MCF 10A (cell line): ENCODE data around the gene LGALS1. TPM values are rescaled to one million over a fixed set of nuclear protein-coding genes. Genes with fewer than 3 reads are reported as not detected.

Experiments used
- BruUV-seq: library from RNA; stranded (reverse); fragments of 400-500 nt; replicated peaks from 2 replicates; lab custom pipeline; 2021; lab: Mats Ljungman, UMichigan
- CTCF ChIA-PET: fragments of 300-600 bp; sonication (Branson Sonifier 250); formaldehyde crosslinking; extraction: SDS; loops from one replicate; lab custom pipeline; 2021; ENCODE audit warnings: antibody characterized with exemption, inconsistent platforms; lab: Yijun Ruan, JAX
- POLR2A ChIA-PET: fragments of 300-600, 350-650 bp; sonication (Branson Sonifier 250); formaldehyde crosslinking; extraction: SDS; loops from one replicate; lab custom pipeline; 2020; ENCODE audit warnings: antibody characterized with exemption, inconsistent platforms; lab: Yijun Ruan, JAX
- DNase-seq: peaks from one replicate; pipeline ENCODE4 v3.0.0-alpha.2; 2018; ENCODE audit not compliant: unreplicated experiment
- H3K27ac Mint-ChIP-seq: one replicate; pipeline ENCODE4 v1.8.0; 2022; ENCODE audit warnings: mild to moderate bottlenecking, low read depth, mixed read lengths; ENCODE audit not compliant: unreplicated experiment
- H3K27me3 Mint-ChIP-seq: one replicate; pipeline ENCODE4 v1.8.0; 2022; ENCODE audit warnings: mixed read lengths; ENCODE audit not compliant: insufficient read depth, unreplicated experiment
- H3K36me3 Mint-ChIP-seq: one replicate; pipeline ENCODE4 v1.8.0; 2022; ENCODE audit warnings: mild to moderate bottlenecking, moderate library complexity, mixed read lengths; ENCODE audit not compliant: insufficient read depth, unreplicated experiment
- H3K4me1 Mint-ChIP-seq: one replicate; pipeline ENCODE4 v1.8.0; 2022; ENCODE audit warnings: mixed read lengths; ENCODE audit not compliant: insufficient read depth, unreplicated experiment
- H3K4me3 Mint-ChIP-seq: one replicate; pipeline ENCODE4 v1.8.0; 2022; ENCODE audit warnings: mild to moderate bottlenecking, moderate library complexity, mixed read lengths; ENCODE audit not compliant: unreplicated experiment
- H3K9me3 Mint-ChIP-seq: one replicate; pipeline ENCODE4 v1.8.0; 2022; ENCODE audit warnings: mixed read lengths; ENCODE audit not compliant: unreplicated experiment
- CTCF ChIP-seq: fragments of 200-600 bp; IDR thresholded peaks from one replicate; pipeline ENCODE4 v1.8.0; 2022; ENCODE audit warnings: antibody characterized with exemption, mild to moderate bottlenecking; ENCODE audit not compliant: unreplicated experiment
- intact Hi-C: fragments of 100-400 bp; cut with micrococcal nuclease; formaldehyde crosslinking; loops from 2 replicates; pipeline ENCODE4 v1.14.1; 2022
- total RNA-seq: library from RNA; stranded (reverse); gene quantifications from 2 replicates; pipeline ENCODE4 v1.2.3, GENCODE V29; 2022

The LGALS1 gene
- total RNA-seq, 1 experiment from 2014 or later = 1,635 TPM

- Mint-ChIP-seq H3K27me3 (no peaks in the 10 kb centered on the region), H3K27ac (no peak overlapping the region), H3K36me3 (peaks cover 5% of the 10 kb centered on the region), H3K9me3 (no peaks in the 10 kb centered on the region), H3K4me1 (no peaks in the 10 kb centered on the region), H3K4me3 (no peak overlapping the region)
- ChIA-PET POLR2A (interaction anchor here (0.8 to 2.2 kb wide), 5 partner anchors 10 to 26 kb away, joined by 3 to 6 read pairs (median 3); partner anchors contain the start of gene PDXP), CTCF (interaction anchor here (0.6 to 10.9 kb wide), 8 partner anchors 9 to 1137 kb away, joined by 3 to 112 read pairs (median 4); partner anchors contain the start of gene ANKRD54)
- no peak for TF ChIP-seq CTCF
- intact Hi-C loops = no loop called here
- no TSS peak for BruUV-seq
- DNase-seq = no peak
Measured at GRCh38 chr22:37632174-37633088, 43.0 kb upstream of the LGALS1 start.

- no peak for TF ChIP-seq CTCF
- ChIA-PET POLR2A (interaction anchor here (0.7 to 2.2 kb wide), 4 partner anchors 9 to 319 kb away, joined by 3 to 6 read pairs (median 4); partner anchors contain the start of gene PDXP), CTCF (interaction anchor here (0.5 to 10.9 kb wide), 8 partner anchors 8 to 1136 kb away, joined by 3 to 112 read pairs (median 4); partner anchors contain the start of gene ANKRD54)
- no peaks in the 10 kb centered on the region for H3K27me3 Mint-ChIP-seq
- intact Hi-C loops = no loop called here
- DNase-seq = no peak
- no peaks in the 10 kb centered on the region for H3K4me1 Mint-ChIP-seq
- peaks cover 5% of the 10 kb centered on the region for H3K36me3 Mint-ChIP-seq
- BruUV-seq = no TSS peak
- H3K27ac Mint-ChIP-seq = no peak overlapping the region
- no peak overlapping the region for H3K4me3 Mint-ChIP-seq
- no peaks in the 10 kb centered on the region for H3K9me3 Mint-ChIP-seq
Measured at GRCh38 chr22:37633089-37633624, 42.3 kb upstream of the LGALS1 start.

DNA sequence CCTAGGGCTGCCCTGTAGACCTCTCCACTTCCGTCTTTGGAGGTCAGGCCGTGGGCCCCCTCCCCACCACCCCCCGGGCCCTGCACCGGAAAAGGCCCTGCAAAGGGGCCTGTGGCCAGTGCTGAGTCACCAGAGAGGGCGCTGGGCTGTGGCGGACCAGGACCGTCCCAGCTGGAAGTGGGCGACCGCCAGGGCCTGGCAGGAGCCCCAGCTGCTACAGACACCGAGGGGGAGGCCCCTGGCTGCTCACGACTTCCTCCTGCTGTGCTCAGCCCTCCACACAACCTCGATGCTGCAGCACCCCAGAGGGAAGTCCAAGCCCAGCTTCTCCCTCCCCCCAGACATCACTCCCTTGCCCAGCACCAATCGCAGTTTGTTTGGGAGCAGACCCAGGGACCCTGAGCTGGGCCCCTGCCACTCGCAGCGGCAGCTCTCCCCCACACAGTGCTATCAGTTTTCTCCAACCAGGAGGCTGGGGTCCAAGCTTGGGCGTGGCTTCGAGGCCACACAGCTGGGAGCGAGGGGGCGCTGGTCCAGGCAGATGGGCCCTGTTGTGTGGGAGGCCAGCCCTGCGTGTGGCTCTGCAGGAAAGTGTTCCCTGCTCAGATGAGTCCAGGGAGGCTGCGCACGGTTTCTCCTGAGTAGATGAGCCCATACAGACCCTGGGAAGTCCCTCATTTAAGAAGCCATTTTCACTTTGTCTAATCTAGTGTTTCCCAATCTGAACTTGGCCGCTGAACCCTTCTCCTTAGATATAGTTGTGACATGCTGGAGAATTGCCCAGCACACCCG lies 41.6 kb upstream of the LGALS1 start:
- POLR2A ChIA-PET = interaction anchor here (0.7 to 0.8 kb wide), 2 partner anchors 24 to 318 kb away, joined by 3 to 4 read pairs; partner anchors contain the start of gene PDXP
- CTCF ChIA-PET = interaction anchor here (0.5 to 10.9 kb wide), 9 partner anchors 9 to 230 kb away, joined by 3 to 112 read pairs (median 4); partner anchors contain the start of genes ANKRD54 and LGALS1
- no peak for DNase-seq
- Mint-ChIP-seq H3K4me1 (no peaks in the 10 kb centered on the region), H3K36me3 (peaks cover 5% of the 10 kb centered on the region), H3K27me3 (no peaks in the 10 kb centered on the region), H3K4me3 (no peak overlapping the region), H3K9me3 (no peaks in the 10 kb centered on the region), H3K27ac (peak overlapping the region; percentile 25)
- intact Hi-C loops = no loop called here
- no peak for TF ChIP-seq CTCF
- BruUV-seq = no TSS peak
